CD14-positive monocyte (primary cell): ENCODE data around the gene PTTG1IP. TPM values are rescaled to one million over a fixed set of nuclear protein-coding genes. Genes with fewer than 3 reads are reported as not detected.

Experiments used
- DNase-seq, 3 donors: peaks; one replicate each; pipeline ENCODE4 v3.0.0-alpha.2; 2011 to 2022
- H2AFZ ChIP-seq: 2 replicates; pipeline ENCODE4 v1.6.0; 2012; ENCODE audit warnings: mild to moderate bottlenecking, low read depth, low read length, inconsistent platforms; ENCODE audit not compliant: insufficient read depth, poor library complexity, severe bottlenecking
- H3K27ac ChIP-seq, 2 donors: 1 replicate in 1 of 2; 2 replicates in 1 of 2; pipeline ENCODE4 v1.5.1; 2012 to 2013; ENCODE audit warnings: low read length in 2 of 2, control low read depth in 1 of 2, inconsistent platforms in 1 of 2, low read depth in 1 of 2, mild to moderate bottlenecking in 1 of 2
- H3K27me3 ChIP-seq, 2 donors: one replicate each; pipeline versions ENCODE4 v1.6.0 to v1.6.1; 2011 to 2013; ENCODE audit warnings: low read length in 2 of 2; ENCODE audit not compliant: control insufficient read depth in 2 of 2, insufficient read depth in 2 of 2
- H3K36me3 ChIP-seq, 2 donors: replicated peaks in 1 of 2; 1 replicate in 1 of 2; 2 replicates in 1 of 2; pipeline versions ENCODE4 v1.5.1 to v1.6.1; 2012 to 2013; ENCODE audit warnings: low read length in 2 of 2, control low read depth in 1 of 2, inconsistent platforms in 1 of 2, mild to moderate bottlenecking in 1 of 2; ENCODE audit not compliant: insufficient read depth in 2 of 2, control insufficient read depth in 1 of 2
- H3K4me1 ChIP-seq, 2 donors: 1 replicate in 1 of 2; 2 replicates in 1 of 2; pipeline versions ENCODE4 v1.5.1 to v1.6.1; 2012 to 2013; ENCODE audit warnings: low read length in 2 of 2, control low read depth in 1 of 2, inconsistent platforms in 1 of 2, mild to moderate bottlenecking in 1 of 2, moderate library complexity in 1 of 2; ENCODE audit not compliant: insufficient read depth in 2 of 2, control insufficient read depth in 1 of 2
- H3K4me2 ChIP-seq: replicated peaks from 2 replicates; pipeline ENCODE3; 2012; ENCODE audit warnings: low read length, moderate library complexity, mild to moderate bottlenecking; ENCODE audit not compliant: poor library complexity, severe bottlenecking; ENCODE audit errors: extremely low read depth
- H3K4me3 ChIP-seq, 3 experiments: fragments of 200-600 bp in 1 of 3; sonication (generic) in 1 of 3; replicated peaks in 1 of 3; 1 replicate in 2 of 3; 2 replicates in 1 of 3; pipeline ENCODE4 v1.5.1; 2011 to 2013; ENCODE audit warnings: low read length in 3 of 3, mild to moderate bottlenecking in 3 of 3, control low read depth in 2 of 3, low read depth in 2 of 3, inconsistent platforms in 1 of 3, moderate library complexity in 1 of 3
- H3K79me2 ChIP-seq: 2 replicates; pipeline ENCODE4 v1.6.0; 2012; ENCODE audit warnings: mild to moderate bottlenecking, control low read depth, inconsistent platforms, low read length, moderate library complexity; ENCODE audit not compliant: insufficient read depth
- H3K9ac ChIP-seq: 2 replicates; pipeline ENCODE4 v1.6.0; 2017; ENCODE audit warnings: low read length, mild to moderate bottlenecking; ENCODE audit not compliant: insufficient read depth, poor library complexity, severe bottlenecking
- H3K9me3 ChIP-seq, 2 donors: replicated peaks in 1 of 2; 1 replicate in 1 of 2; 2 replicates in 1 of 2; pipeline versions ENCODE4 v1.5.1 to v1.6.1; 2012 to 2013; ENCODE audit warnings: low read length in 2 of 2, control low read depth in 1 of 2; ENCODE audit not compliant: control insufficient read depth in 1 of 2, insufficient read depth in 1 of 2
- H4K20me1 ChIP-seq: 2 replicates; pipeline ENCODE4 v1.6.0; 2012; ENCODE audit warnings: mild to moderate bottlenecking, low read length, control low read depth, moderate library complexity; ENCODE audit not compliant: insufficient read depth
- H3K27ac Mint-ChIP-seq, 7 donors: one replicate each; pipeline ENCODE4 v1.8.0; 2020; ENCODE audit warnings: mild to moderate bottlenecking in 7 of 7, mixed read lengths in 7 of 7, moderate library complexity in 6 of 7, inconsistent platforms in 2 of 7
- H3K27me3 Mint-ChIP-seq, 3 donors: one replicate each; pipeline ENCODE4 v1.8.0; 2021 to 2022; ENCODE audit warnings: low read depth in 3 of 3, mild to moderate bottlenecking in 3 of 3, mixed read lengths in 3 of 3, moderate library complexity in 3 of 3, inconsistent platforms in 1 of 3
- H3K36me3 Mint-ChIP-seq, 2 donors: one replicate each; pipeline ENCODE4 v1.8.0; 2020; ENCODE audit warnings: mixed read lengths in 2 of 2, inconsistent platforms in 1 of 2, mild to moderate bottlenecking in 1 of 2
- H3K4me1 Mint-ChIP-seq: one replicate; pipeline ENCODE4 v1.8.0; 2020; ENCODE audit warnings: mild to moderate bottlenecking, mixed read lengths
- H3K4me3 Mint-ChIP-seq, 2 donors: one replicate each; pipeline ENCODE4 v1.8.0; 2020; ENCODE audit warnings: mild to moderate bottlenecking in 2 of 2, mixed read lengths in 2 of 2, moderate library complexity in 1 of 2
- H3K9me3 Mint-ChIP-seq, 7 donors: one replicate each; pipeline ENCODE4 v1.8.0; 2020 to 2022; ENCODE audit warnings: mixed read lengths in 7 of 7, mild to moderate bottlenecking in 6 of 7, moderate library complexity in 6 of 7, inconsistent platforms in 2 of 7
- WGBS: methylation state at CpG from one replicate; pipeline ENCODE4 v1.1.5; 2013; ENCODE audit warnings: missing lambda C conversion rate; ENCODE audit not compliant: insufficient coverage; 5-methylcytosine and 5-hydroxymethylcytosine counted together
- intact Hi-C, 2 donors: fragments of 100-400 bp; cut with micrococcal nuclease; formaldehyde crosslinking; loops; one replicate each; pipeline versions ENCODE4 v1.15.0 to v1.15.1; 2023
- polyA plus RNA-seq, 3 donors: library from polyadenylated mRNA; depleted of rRNA in 1 of 3; unstranded in 2 of 3; stranded (reverse) in 1 of 3; fragments of 300-500 nt in 2 of 3; fragments of >200 nt in 1 of 3; fragmentation: Illumina TruSeq in 2 of 3; gene quantifications; 1 replicate in 2 of 3; 2 replicates in 1 of 3; pipeline ENCODE4 v1.2.3, GENCODE V29; 2012 to 2021
- TF ChIP-seq, protein P1 (sequence below): fragments of 200-600 bp; IDR thresholded peaks from one replicate; pipeline ENCODE4 v1.8.0; 2022; ENCODE audit warnings: antibody characterized with exemption, mild to moderate bottlenecking

The PTTG1IP gene
- polyA plus RNA-seq, 3 donors, result 118 to 238 (median 206) TPM

DNA sequence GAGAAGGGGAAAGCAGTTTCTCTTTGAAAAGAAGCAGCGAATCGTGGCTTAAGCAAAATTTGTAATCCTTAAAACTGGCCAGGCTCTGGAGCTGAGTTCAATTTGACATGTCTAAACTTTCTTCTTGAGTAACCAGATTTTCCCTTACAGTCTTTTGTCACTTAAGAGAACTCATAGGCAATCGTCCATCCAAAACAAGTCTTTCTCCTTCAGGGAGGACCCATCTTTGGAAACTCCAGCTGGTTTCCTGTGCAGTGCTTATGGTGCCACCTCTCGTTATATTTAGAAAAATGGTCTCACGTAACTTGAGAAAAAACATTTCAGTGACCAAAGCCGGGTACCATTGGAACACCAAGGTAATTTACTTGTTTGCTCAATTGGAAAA is 1.8 kb upstream of the PTTG1IP start:
- H3K27me3 ChIP-seq, result no peaks in the 10 kb centered on the region
- intact Hi-C loops, result no loop called here
- Mint-ChIP-seq H3K4me1 (peaks cover 74% of the 10 kb centered on the region), H3K4me3 (peak overlapping the region; percentile 88 to 93), H3K36me3 (peaks cover 2 to 3% of the 10 kb centered on the region in 2 donors), H3K27me3 (no peaks in the 10 kb centered on the region), H3K27ac (peak overlapping the region; percentile 97 to 99 (median 98)), H3K9me3 (peaks cover 0 to 3% (median 0%) of the 10 kb centered on the region in 7 donors)
- 3% methylated on average over 5 of the region's 6 CpGs for WGBS
- TF ChIP-seq, protein P1, sequence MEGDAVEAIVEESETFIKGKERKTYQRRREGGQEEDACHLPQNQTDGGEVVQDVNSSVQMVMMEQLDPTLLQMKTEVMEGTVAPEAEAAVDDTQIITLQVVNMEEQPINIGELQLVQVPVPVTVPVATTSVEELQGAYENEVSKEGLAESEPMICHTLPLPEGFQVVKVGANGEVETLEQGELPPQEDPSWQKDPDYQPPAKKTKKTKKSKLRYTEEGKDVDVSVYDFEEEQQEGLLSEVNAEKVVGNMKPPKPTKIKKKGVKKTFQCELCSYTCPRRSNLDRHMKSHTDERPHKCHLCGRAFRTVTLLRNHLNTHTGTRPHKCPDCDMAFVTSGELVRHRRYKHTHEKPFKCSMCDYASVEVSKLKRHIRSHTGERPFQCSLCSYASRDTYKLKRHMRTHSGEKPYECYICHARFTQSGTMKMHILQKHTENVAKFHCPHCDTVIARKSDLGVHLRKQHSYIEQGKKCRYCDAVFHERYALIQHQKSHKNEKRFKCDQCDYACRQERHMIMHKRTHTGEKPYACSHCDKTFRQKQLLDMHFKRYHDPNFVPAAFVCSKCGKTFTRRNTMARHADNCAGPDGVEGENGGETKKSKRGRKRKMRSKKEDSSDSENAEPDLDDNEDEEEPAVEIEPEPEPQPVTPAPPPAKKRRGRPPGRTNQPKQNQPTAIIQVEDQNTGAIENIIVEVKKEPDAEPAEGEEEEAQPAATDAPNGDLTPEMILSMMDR, result no peak
- H3K27ac ChIP-seq, result peak overlapping the region; percentile 92 to 98
- peak in 2 of 3 donors; percentile 34 to 69 for DNase-seq
- peak overlapping the region; percentile 82 for H3K9ac ChIP-seq
- peaks cover 62% of the 10 kb centered on the region for H3K79me2 ChIP-seq
- H3K9me3 ChIP-seq, result no peaks in the 10 kb centered on the region
- H2AFZ ChIP-seq, result no peak overlapping the region
- no peaks in the 10 kb centered on the region for H3K36me3 ChIP-seq
- H3K4me2 ChIP-seq, result peak overlapping the region; percentile 92
- H4K20me1 ChIP-seq, result peaks cover 28% of the 10 kb centered on the region
- peak overlapping the region; percentile 65 to 92 (median 85) for H3K4me3 ChIP-seq
- H3K4me1 ChIP-seq, result peaks cover 82 to 91% of the 10 kb centered on the region in 2 donors

DNA sequence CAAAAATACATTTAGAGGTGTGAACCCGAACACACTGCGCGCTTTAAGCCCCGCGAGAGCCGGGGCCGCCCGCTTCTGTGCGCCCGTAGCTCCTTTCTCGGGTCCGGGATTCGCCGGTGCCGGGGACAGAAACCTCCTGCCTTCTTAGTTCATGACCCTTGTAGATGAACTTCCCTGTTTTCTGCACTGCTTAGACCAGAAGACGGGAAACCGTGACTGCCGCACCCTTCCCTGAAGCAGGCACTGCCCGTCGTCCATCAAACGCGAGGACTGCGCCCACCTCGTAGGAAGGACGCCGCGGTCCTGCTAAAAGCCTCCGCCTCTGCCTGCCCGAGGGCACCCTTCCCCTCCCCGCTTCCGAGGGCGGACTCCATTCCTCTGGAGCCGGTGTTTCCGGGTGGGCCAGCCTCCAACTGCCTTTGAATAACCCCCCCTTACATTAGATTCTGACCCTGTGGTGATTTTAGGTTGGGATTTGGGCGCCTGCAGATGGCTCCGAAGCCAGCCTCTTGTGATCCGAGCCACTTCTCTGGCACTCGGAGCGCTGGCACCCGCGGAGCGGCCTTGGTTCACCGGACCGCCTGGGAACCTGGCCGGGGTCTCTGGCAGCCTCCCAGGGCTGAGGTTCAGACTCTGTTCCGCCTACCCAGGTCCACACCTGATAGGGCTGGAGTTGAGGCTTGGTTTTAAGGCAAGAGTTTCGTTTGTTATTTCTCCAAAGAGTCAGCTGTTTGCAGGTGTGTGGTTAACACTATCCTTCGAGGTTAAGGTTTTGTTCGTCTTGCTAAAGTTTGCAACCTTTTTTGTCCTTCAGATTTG is 1.2 kb upstream of the PTTG1IP start:
- Histone ChIP-seq H2AFZ (peak overlapping the region; percentile 48), H3K79me2 (peaks cover 66% of the 10 kb centered on the region)

More for the DNA sequence above, 1.2 kb upstream of the PTTG1IP start:
- H3K4me3 ChIP-seq, result peak overlapping the region; percentile 65 to 92 (median 85)
- peaks cover 0 to 3% (median 0%) of the 10 kb centered on the region in 7 donors for H3K9me3 Mint-ChIP-seq
- peaks cover 2 to 3% of the 10 kb centered on the region in 2 donors for H3K36me3 Mint-ChIP-seq
- H3K9ac ChIP-seq, result peak overlapping the region; percentile 82
- intact Hi-C loops, result loop anchor here in 1 of 2 donors (5.0 kb wide), 2 partner anchors 33 to 57 kb away; partner anchors contain the start of gene SUMO3
- no peaks in the 10 kb centered on the region for H3K36me3 ChIP-seq
- WGBS, result under 1% methylated on average over 43 of the region's 49 CpGs
- H3K9me3 ChIP-seq, result no peaks in the 10 kb centered on the region
- H3K27me3 ChIP-seq, result no peaks in the 10 kb centered on the region
- H3K4me2 ChIP-seq, result peak overlapping the region; percentile 92
- H3K27ac Mint-ChIP-seq, result peak overlapping the region; percentile 97 to 99 (median 98)
- H3K4me1 Mint-ChIP-seq, result peaks cover 74% of the 10 kb centered on the region
- H4K20me1 ChIP-seq, result peaks cover 34% of the 10 kb centered on the region
- H3K27me3 Mint-ChIP-seq, result no peaks in the 10 kb centered on the region
- H3K4me3 Mint-ChIP-seq, result peak overlapping the region; percentile 88 to 93
- H3K4me1 ChIP-seq, result peaks cover 82 to 91% of the 10 kb centered on the region in 2 donors
- H3K27ac ChIP-seq, result peak overlapping the region; percentile 92 to 98
- DNase-seq, result peak; percentile 80 to 88 (median 81)
- TF ChIP-seq, protein P1, result no peak
